ENCODE measurements around the gene ZCCHC4.
"Not testable (repeated sequence)": the region's sequence is repeated elsewhere in the genome, so short reads cannot be mapped to it uniquely, and the experiment has no call there.

The ZCCHC4 gene

DNA sequence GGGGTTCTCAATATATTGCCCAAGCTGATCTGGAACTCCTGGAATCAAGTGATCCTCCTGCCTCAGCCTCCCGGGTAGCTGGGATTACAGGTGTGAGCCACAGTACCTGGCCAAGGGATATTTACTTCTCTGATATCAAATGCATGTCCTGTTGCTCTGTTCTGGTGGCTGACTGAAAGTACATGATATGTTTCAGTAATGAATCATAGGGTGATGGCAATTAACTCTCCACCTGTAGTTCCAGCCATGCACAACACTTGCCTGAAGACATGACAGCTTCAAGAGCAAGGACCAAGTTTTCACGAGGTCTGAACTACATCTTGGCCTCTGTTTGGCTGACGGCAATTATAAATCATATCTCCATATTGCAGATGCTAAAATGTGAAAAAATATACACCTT, 9.1 kb downstream of the ZCCHC4 start:
- H2AFZ ChIP-seq (ENCODE audit: low read length, unreplicated experiment): no peak overlapping the region
- H3K27ac ChIP-seq (ENCODE audit: low read depth, low read length): peak overlapping the region; percentile 98
- H3K27me3 ChIP-seq (ENCODE audit: insufficient read depth, low read length): no peaks in the 10 kb centered on the region
- peaks cover 6% of the 10 kb centered on the region for H3K79me2 ChIP-seq (ENCODE audit: control insufficient read depth, insufficient read depth, low read length, unreplicated experiment)
- peaks cover 30% of the 10 kb centered on the region for H3K4me1 ChIP-seq (ENCODE audit: control insufficient read depth, insufficient read depth, low read length, unreplicated experiment)
- H3K4me3 ChIP-seq (ENCODE audit: low read depth, low read length): no peak overlapping the region
- H3K36me3 ChIP-seq (ENCODE audit: insufficient read depth, low read length): peaks cover 7% of the 10 kb centered on the region; the same call in 1 of the 2 replicates

DNA sequence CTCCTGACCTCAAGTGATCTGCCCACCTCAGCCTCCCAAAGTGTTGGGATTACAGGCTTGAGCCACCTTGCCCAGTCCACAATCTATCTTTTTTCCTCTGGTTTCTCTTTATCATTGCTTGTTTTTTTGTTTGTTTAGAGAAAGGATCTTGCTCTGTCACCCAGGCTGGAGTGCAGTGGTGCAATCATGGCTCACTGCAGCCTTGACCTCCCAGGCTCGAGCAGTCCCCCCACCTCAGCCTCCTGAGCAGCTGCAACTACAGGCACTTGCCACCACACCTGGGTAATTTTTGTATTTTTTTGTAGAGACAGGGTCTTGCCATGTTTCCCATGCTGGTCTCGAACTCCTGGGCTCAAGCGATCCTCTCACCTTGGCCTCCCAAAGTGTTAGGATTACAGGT, 15.9 kb downstream of the ZCCHC4 start:
- not testable (repeated sequence) for H3K36me3 ChIP-seq (ENCODE audit: insufficient read depth, low read length); H3K4me3 ChIP-seq (ENCODE audit: low read depth, low read length); H3K27ac ChIP-seq (ENCODE audit: low read depth, low read length); H2AFZ ChIP-seq (ENCODE audit: low read length, unreplicated experiment); H3K79me2 ChIP-seq (ENCODE audit: control insufficient read depth, insufficient read depth, low read length, unreplicated experiment); H3K27me3 ChIP-seq (ENCODE audit: insufficient read depth, low read length)
- H3K4me1 ChIP-seq (ENCODE audit: control insufficient read depth, insufficient read depth, low read length, unreplicated experiment): peaks cover 14% of the 10 kb centered on the region

DNA sequence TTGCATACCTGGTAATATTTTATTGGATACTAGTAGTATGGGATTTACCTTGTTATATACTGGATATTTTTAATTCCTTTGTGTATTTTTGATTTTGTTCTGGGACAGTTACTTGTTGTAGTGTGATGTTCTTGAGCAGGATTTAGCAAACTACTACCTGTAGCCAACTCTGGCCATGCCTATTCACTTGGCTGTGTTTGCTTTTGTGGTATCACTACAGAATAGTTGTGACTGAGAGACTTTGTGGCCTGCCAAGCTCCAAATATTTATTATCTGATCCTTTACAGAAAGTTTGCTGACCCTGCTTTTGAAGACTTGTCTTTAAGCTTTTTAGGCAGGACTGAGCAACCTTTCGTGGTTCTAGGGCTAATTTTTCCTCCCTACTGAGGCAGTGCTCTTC, 17.8 kb downstream of the ZCCHC4 start:
- Histone ChIP-seq H3K4me3 (ENCODE audit: low read depth, low read length) (no peak overlapping the region), H3K79me2 (ENCODE audit: control insufficient read depth, insufficient read depth, low read length, unreplicated experiment) (no peaks in the 10 kb centered on the region), H2AFZ (ENCODE audit: low read length, unreplicated experiment) (no peak overlapping the region), H3K36me3 (ENCODE audit: insufficient read depth, low read length) (no peaks in the 10 kb centered on the region; the same call in 1 of the 2 replicates), H3K27ac (ENCODE audit: low read depth, low read length) (no peak overlapping the region), H3K4me1 (ENCODE audit: control insufficient read depth, insufficient read depth, low read length, unreplicated experiment) (peaks cover 14% of the 10 kb centered on the region), H3K27me3 (ENCODE audit: insufficient read depth, low read length) (no peaks in the 10 kb centered on the region)

DNA sequence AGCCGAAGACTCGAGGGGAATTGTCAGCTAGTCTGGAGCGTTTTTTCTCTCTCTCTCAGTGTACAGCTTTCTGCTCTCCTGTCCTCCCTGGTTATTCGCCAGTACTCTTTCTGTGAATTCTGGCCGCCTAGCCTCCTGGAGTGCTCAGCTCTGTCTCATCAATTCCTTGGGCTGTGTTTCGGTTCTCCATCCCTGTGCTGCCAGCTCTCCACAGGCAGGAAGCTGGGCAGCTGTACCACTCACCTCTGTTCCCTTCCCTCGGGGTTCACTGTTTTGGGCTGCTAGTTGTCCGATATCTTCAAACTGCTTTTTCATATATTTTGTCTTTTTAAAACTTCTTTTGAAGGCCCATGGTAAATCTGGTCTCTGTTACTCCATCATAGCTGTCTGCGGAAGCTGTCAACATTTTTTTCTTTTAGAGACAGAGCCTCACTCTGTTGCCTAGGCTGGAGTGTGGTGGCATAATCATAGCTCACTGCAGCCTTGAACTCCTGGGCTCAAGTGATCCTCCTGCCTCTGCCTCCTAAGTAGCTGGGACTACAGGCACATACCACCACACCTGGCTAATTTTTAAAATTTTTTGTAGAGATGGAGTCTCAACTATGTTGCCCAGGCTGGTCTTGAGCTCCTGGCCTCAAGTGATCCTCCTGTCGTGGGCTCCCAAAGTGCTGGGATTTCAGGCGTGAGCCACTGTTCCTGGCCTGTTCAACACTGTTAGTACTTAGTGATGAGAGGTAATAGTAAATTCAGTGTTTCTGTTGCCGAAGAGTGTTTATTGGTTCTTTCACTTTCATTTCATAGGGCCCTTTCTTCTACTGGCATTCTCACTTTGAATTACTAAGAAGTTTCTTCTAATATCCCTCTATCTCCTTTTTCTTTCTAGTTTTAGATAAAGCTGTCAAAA, 18.6 kb downstream of the ZCCHC4 start:
- H3K36me3 ChIP-seq (ENCODE audit: insufficient read depth, low read length): no peaks in the 10 kb centered on the region; the same call in 1 of the 2 replicates
- H3K4me1 ChIP-seq (ENCODE audit: control insufficient read depth, insufficient read depth, low read length, unreplicated experiment): peaks cover 14% of the 10 kb centered on the region
- H3K4me3 ChIP-seq (ENCODE audit: low read depth, low read length): peak overlapping the region; percentile 62
- H3K27me3 ChIP-seq (ENCODE audit: insufficient read depth, low read length): no peaks in the 10 kb centered on the region
- H3K79me2 ChIP-seq (ENCODE audit: control insufficient read depth, insufficient read depth, low read length, unreplicated experiment): no peaks in the 10 kb centered on the region
- peak overlapping the region; percentile 14 for H2AFZ ChIP-seq (ENCODE audit: low read length, unreplicated experiment)
- 0 out of 2 replicates have a peak overlapping the region, but pooled peaks have one; percentile 6 for H3K27ac ChIP-seq (ENCODE audit: low read depth, low read length)

DNA sequence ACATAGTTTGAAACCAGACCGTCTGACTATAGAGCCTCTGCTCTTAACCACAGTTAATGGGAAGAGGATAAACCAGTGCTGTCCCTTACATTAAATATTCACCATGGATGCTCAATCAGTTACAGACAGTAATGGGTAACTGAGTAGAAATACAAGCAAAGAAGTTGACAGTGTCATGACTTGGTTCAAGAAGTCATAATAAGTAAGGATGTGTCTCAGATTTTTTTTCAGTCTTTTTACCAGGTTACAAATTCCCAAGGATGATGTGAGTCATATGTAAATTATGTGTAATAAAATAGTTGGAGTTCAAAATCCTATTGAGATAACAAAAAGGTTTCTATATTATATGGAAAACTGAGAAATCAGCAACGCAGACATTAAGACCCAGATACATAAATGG, 31.1 kb downstream of the ZCCHC4 start:
- Histone ChIP-seq H3K36me3 (ENCODE audit: insufficient read depth, low read length) (peaks cover 4% of the 10 kb centered on the region; the same call in 1 of the 2 replicates), H2AFZ (ENCODE audit: low read length, unreplicated experiment) (no peak overlapping the region), H3K27ac (ENCODE audit: low read depth, low read length) (no peak overlapping the region)

DNA sequence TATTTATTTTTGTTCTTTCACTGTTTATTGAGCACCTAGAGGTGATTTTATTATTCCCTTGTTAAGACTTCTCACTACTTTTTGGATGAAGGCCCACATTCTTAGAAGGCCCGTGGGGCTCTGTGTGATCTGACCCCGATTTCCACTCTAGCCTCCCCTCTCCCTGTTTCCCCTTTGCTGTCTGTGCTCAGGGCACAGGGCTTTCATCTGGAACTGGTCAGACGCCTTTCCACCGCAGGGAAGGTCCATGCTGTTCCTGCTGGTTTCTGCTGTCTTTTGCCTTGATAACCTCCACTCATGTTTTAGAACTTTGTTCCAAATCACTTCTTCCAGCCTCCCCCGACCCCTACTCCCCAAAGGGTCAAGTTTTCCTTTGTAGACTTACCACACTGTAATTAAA, 33.2 kb downstream of the ZCCHC4 start:
- Histone ChIP-seq H3K36me3 (ENCODE audit: insufficient read depth, low read length) (no peaks in the 10 kb centered on the region), H3K27ac (ENCODE audit: low read depth, low read length) (no peak overlapping the region), H3K4me1 (ENCODE audit: control insufficient read depth, insufficient read depth, low read length, unreplicated experiment) (peaks cover 6% of the 10 kb centered on the region), H3K27me3 (ENCODE audit: insufficient read depth, low read length) (no peaks in the 10 kb centered on the region), H3K4me3 (ENCODE audit: low read depth, low read length) (no peak overlapping the region), H3K79me2 (ENCODE audit: control insufficient read depth, insufficient read depth, low read length, unreplicated experiment) (no peaks in the 10 kb centered on the region), H2AFZ (ENCODE audit: low read length, unreplicated experiment) (no peak overlapping the region)

More for the DNA sequence above, 31.1 kb downstream of the ZCCHC4 start:
- H3K4me3 ChIP-seq (ENCODE audit: low read depth, low read length): no peak overlapping the region
- peaks cover 6% of the 10 kb centered on the region for H3K4me1 ChIP-seq (ENCODE audit: control insufficient read depth, insufficient read depth, low read length, unreplicated experiment)
- H3K27me3 ChIP-seq (ENCODE audit: insufficient read depth, low read length): no peaks in the 10 kb centered on the region
- H3K79me2 ChIP-seq (ENCODE audit: control insufficient read depth, insufficient read depth, low read length, unreplicated experiment): no peaks in the 10 kb centered on the region

DNA sequence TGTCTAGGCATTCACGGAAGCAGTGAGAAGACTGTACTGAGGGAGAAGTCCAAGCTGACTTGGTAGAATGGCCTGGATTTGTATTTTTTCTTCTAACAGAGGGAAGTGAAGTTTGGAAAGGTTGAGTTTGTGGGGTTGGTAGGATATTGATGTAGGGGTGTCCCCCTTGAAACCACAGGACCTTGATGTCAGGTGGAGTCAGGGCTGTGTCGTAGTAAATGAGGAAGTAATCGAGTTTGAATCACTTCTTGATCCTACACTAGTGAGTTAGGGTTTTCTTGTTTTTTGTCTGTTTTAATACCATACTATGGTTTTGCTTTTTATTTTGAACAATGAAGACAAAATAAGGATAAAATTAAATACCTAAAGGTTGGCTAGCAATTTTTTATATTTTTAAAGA, 34.3 kb downstream of the ZCCHC4 start:
- no peak overlapping the region for H3K4me3 ChIP-seq (ENCODE audit: low read depth, low read length)
- no peaks in the 10 kb centered on the region for H3K36me3 ChIP-seq (ENCODE audit: insufficient read depth, low read length)
- no peaks in the 10 kb centered on the region for H3K79me2 ChIP-seq (ENCODE audit: control insufficient read depth, insufficient read depth, low read length, unreplicated experiment)
- no peaks in the 10 kb centered on the region for H3K27me3 ChIP-seq (ENCODE audit: insufficient read depth, low read length)
- peaks cover 11% of the 10 kb centered on the region for H3K4me1 ChIP-seq (ENCODE audit: control insufficient read depth, insufficient read depth, low read length, unreplicated experiment)
- H3K27ac ChIP-seq (ENCODE audit: low read depth, low read length): no peak overlapping the region
- H2AFZ ChIP-seq (ENCODE audit: low read length, unreplicated experiment): no peak overlapping the region

DNA sequence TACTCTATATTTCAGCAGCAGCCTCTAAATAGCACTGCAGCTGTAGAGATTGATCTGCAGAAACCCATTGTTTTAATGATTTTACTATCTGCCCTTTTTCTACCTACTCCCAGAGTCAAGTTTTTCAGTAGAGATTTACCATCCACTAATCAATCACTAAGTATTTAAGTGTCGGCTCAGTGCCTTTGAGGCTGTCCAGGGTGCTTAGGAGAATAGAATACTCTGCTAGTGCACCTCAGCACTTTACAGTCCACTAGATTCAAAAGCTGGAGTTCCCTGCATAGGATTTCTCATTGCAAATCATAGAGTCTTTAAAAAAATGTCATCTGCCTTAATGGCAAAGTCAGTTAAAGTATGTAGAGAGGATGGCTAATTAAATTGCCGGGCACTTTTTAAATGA, 34.9 kb downstream of the ZCCHC4 start:
- Histone ChIP-seq H2AFZ (ENCODE audit: low read length, unreplicated experiment) (no peak overlapping the region), H3K4me1 (ENCODE audit: control insufficient read depth, insufficient read depth, low read length, unreplicated experiment) (peaks cover 16% of the 10 kb centered on the region), H3K79me2 (ENCODE audit: control insufficient read depth, insufficient read depth, low read length, unreplicated experiment) (no peaks in the 10 kb centered on the region), H3K4me3 (ENCODE audit: low read depth, low read length) (no peak overlapping the region), H3K36me3 (ENCODE audit: insufficient read depth, low read length) (no peaks in the 10 kb centered on the region), H3K27ac (ENCODE audit: low read depth, low read length) (no peak overlapping the region), H3K27me3 (ENCODE audit: insufficient read depth, low read length) (no peaks in the 10 kb centered on the region)

DNA sequence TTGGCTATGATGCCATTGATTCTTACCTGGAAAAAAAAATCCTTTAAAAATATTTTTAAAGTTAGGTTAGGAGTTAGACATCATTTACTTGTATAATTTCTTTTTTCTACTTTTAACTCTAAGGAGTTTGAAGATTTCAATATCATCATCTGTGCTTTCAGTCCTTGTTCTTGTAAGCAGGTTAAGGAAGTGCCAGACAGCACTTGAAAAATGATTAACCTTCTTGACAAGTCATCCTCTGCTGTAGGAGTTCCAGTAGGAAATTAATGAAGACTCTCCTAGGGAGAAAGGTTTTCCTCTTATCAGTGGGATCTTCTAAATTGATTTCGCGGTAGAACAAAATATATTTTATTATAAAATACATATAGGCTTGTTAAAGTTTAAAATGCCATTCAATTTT, 35.4 kb downstream of the ZCCHC4 start:
- no peak overlapping the region for H2AFZ ChIP-seq (ENCODE audit: low read length, unreplicated experiment)
- no peak overlapping the region for H3K27ac ChIP-seq (ENCODE audit: low read depth, low read length)
- no peak overlapping the region for H3K4me3 ChIP-seq (ENCODE audit: low read depth, low read length)
- H3K79me2 ChIP-seq (ENCODE audit: control insufficient read depth, insufficient read depth, low read length, unreplicated experiment): no peaks in the 10 kb centered on the region
- H3K4me1 ChIP-seq (ENCODE audit: control insufficient read depth, insufficient read depth, low read length, unreplicated experiment): peaks cover 16% of the 10 kb centered on the region
- no peaks in the 10 kb centered on the region for H3K27me3 ChIP-seq (ENCODE audit: insufficient read depth, low read length)
- no peaks in the 10 kb centered on the region for H3K36me3 ChIP-seq (ENCODE audit: insufficient read depth, low read length)

DNA sequence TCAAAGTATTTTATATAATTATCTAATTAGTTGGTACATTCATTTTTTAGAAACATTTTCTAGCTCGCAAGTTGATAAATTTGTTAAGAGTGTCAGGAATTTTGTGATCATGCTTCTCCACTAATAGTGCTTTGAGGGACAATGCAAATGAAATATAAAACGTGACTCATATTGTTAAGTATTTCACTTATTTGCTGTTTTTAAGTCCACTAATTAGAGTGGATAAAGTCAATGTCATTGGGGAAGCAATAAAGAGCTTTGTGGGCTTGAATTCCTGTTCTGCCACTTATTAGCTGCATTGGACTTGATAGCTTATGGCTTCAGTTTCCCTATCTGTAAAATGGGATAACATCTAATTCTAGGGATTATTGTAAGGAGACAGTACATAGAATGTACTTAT, 38.0 kb downstream of the ZCCHC4 start:
- Histone ChIP-seq H3K4me1 (ENCODE audit: control insufficient read depth, insufficient read depth, low read length, unreplicated experiment) (peaks cover 10% of the 10 kb centered on the region), H3K79me2 (ENCODE audit: control insufficient read depth, insufficient read depth, low read length, unreplicated experiment) (no peaks in the 10 kb centered on the region), H3K27me3 (ENCODE audit: insufficient read depth, low read length) (no peaks in the 10 kb centered on the region), H3K36me3 (ENCODE audit: insufficient read depth, low read length) (no peaks in the 10 kb centered on the region), H2AFZ (ENCODE audit: low read length, unreplicated experiment) (no peak overlapping the region), H3K27ac (ENCODE audit: low read depth, low read length) (no peak overlapping the region), H3K4me3 (ENCODE audit: low read depth, low read length) (no peak overlapping the region)

DNA sequence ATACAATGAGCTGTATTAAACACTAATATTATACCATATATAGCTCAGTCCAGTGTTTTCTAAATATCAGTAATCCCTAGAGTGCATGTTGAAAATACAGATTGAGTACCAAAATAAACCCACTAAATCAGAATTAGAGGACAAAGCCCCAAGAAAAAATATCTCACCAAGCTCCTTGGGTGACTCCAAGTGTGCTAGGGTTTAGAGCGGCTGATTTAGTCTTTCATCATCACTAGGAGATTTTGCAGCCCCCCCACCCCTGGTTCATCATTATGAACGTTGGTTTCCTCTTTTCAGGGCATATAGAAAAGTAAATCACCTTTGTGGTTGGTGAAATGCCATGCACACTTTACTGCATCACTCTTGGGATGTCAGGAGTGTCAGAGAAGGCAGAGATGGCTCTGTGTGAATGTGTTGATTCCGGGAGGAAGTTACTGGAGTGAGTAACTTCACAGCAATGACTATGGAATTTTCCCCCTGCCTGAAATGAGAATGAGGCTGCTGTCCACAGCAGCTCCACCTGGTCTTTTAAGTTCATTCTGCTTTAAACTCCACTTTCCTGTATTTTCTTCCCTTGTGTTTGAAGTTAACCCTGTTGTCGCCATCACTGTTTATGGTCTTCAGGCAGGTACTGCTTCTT, 39.3 kb downstream of the ZCCHC4 start:
- H2AFZ ChIP-seq (ENCODE audit: low read length, unreplicated experiment): no peak overlapping the region
- 0 out of 2 replicates have a peak overlapping the region, but pooled peaks have one; percentile 8 for H3K27ac ChIP-seq (ENCODE audit: low read depth, low read length)
- no peaks in the 10 kb centered on the region for H3K27me3 ChIP-seq (ENCODE audit: insufficient read depth, low read length)
- H3K79me2 ChIP-seq (ENCODE audit: control insufficient read depth, insufficient read depth, low read length, unreplicated experiment): no peaks in the 10 kb centered on the region
- peaks cover 10% of the 10 kb centered on the region for H3K4me1 ChIP-seq (ENCODE audit: control insufficient read depth, insufficient read depth, low read length, unreplicated experiment)
- H3K36me3 ChIP-seq (ENCODE audit: insufficient read depth, low read length): no peaks in the 10 kb centered on the region
- no peak overlapping the region for H3K4me3 ChIP-seq (ENCODE audit: low read depth, low read length)

All from ACC112 (cell line).